IMR-90 (cell line): ENCODE measurements around the gene LRRC36. TPM values are rescaled to one million over a fixed set of nuclear protein-coding genes. Genes with fewer than 3 reads are reported as not detected.

Experiments
- ATAC-seq: fragments of 200-7000 bp; cut with Tn5 transposase; 2 replicates; pipeline ENCODE4 v1.9.1; 2020; ENCODE audit warnings: low read depth, mild to moderate bottlenecking, moderate library complexity
- BruUV-seq: library from RNA; stranded (reverse); fragments of 400-500 nt; replicated peaks from 2 replicates; lab custom pipeline; 2021; lab: Mats Ljungman, UMichigan
- CTCF ChIA-PET: fragments of 300-600 bp; formaldehyde crosslinking; extraction: SDS; loops from one replicate; lab custom pipeline; 2021; ENCODE audit warnings: antibody characterized with exemption; lab: Yijun Ruan, JAX
- POLR2A ChIA-PET: fragments of 300-600 bp; sonication (Branson Sonifier 250); formaldehyde crosslinking; loops from one replicate; lab custom pipeline; 2022; ENCODE audit warnings: antibody characterized with exemption; ENCODE audit not compliant: unreplicated experiment; lab: Charles Lee
- DNase-seq: peaks from one replicate; pipeline ENCODE4 v3.0.0; 2013
- H2AFZ ChIP-seq: replicated peaks from 2 replicates; pipeline ENCODE3; 2013; ENCODE audit warnings: low read length, mild to moderate bottlenecking; ENCODE audit not compliant: poor library complexity
- H2AK5ac ChIP-seq: 2 replicates; pipeline ENCODE4 v1.6.1; 2013; ENCODE audit warnings: low read depth, low read length, inconsistent platforms
- H2AK9ac ChIP-seq: replicated peaks from 2 replicates; pipeline ENCODE3; 2013; ENCODE audit warnings: mild to moderate bottlenecking, low read depth, low read length, moderate library complexity; ENCODE audit not compliant: poor library complexity
- H2BK120ac ChIP-seq: 2 replicates; pipeline ENCODE4 v1.6.1; 2013; ENCODE audit warnings: low read depth, low read length, inconsistent platforms
- H2BK15ac ChIP-seq: 3 replicates; pipeline ENCODE4 v1.6.1; 2013; ENCODE audit warnings: low read depth, low read length, inconsistent platforms
- H2BK20ac ChIP-seq: 2 replicates; pipeline ENCODE4 v1.6.1; 2013; ENCODE audit warnings: low read depth, mild to moderate bottlenecking, inconsistent platforms, low read length, moderate library complexity
- H2BK5ac ChIP-seq: 2 replicates; pipeline ENCODE4 v1.6.1; 2013; ENCODE audit warnings: mild to moderate bottlenecking, low read depth, low read length, inconsistent platforms; ENCODE audit not compliant: poor library complexity, severe bottlenecking
- H3K14ac ChIP-seq: replicated peaks from 2 replicates; pipeline ENCODE4 v1.6.1; 2013; ENCODE audit warnings: low read depth, low read length, inconsistent platforms
- H3K18ac ChIP-seq: 2 replicates; pipeline ENCODE4 v1.6.1; 2013; ENCODE audit warnings: low read depth, low read length, control low read depth
- H3K23ac ChIP-seq: 2 replicates; pipeline ENCODE4 v1.6.1; 2013; ENCODE audit warnings: low read depth, low read length, inconsistent platforms
- H3K27ac ChIP-seq: 2 replicates; pipeline ENCODE4 v1.5.1; 2013; ENCODE audit warnings: mild to moderate bottlenecking, control low read depth, low read length; ENCODE audit not compliant: insufficient read depth
- H3K27me3 ChIP-seq: 2 replicates; pipeline ENCODE4 v1.6.1; 2013; ENCODE audit warnings: low read length; ENCODE audit not compliant: control insufficient read depth, insufficient read depth
- H3K36me3 ChIP-seq: 2 replicates; pipeline ENCODE4 v1.6.1; 2013; ENCODE audit warnings: low read length, mixed read lengths; ENCODE audit not compliant: control insufficient read depth, insufficient read depth
- H3K4ac ChIP-seq: 2 replicates; pipeline ENCODE4 v1.6.1; 2013; ENCODE audit warnings: low read depth, low read length, inconsistent platforms
- H3K4me1 ChIP-seq: 2 replicates; pipeline ENCODE4 v1.6.1; 2013; ENCODE audit warnings: low read length, mixed read lengths; ENCODE audit not compliant: control insufficient read depth, insufficient read depth
- H3K4me2 ChIP-seq: 2 replicates; pipeline ENCODE4 v1.6.1; 2013; ENCODE audit warnings: low read depth, mild to moderate bottlenecking, control low read depth, low read length, moderate library complexity
- H3K4me3 ChIP-seq: 2 replicates; pipeline ENCODE4 v1.5.1; 2013; ENCODE audit warnings: low read depth, mild to moderate bottlenecking, control low read depth, low read length, moderate library complexity; ENCODE audit not compliant: insufficient read depth
- H3K56ac ChIP-seq: 2 replicates; pipeline ENCODE4 v1.6.1; 2013; ENCODE audit warnings: low read length, inconsistent platforms; ENCODE audit not compliant: insufficient read depth; ENCODE audit errors: extremely low read depth
- H3K79me1 ChIP-seq, 2 experiments: 2 replicates each; pipeline ENCODE4 v1.6.1; 2013; ENCODE audit warnings: low read length in 2 of 2, inconsistent platforms in 1 of 2, low read depth in 1 of 2
- H3K9ac ChIP-seq: 2 replicates; pipeline ENCODE4 v1.6.1; 2013; ENCODE audit warnings: low read depth, low read length, control low read depth
- H3K9me1 ChIP-seq: 2 replicates; pipeline ENCODE4 v1.6.1; 2013; ENCODE audit warnings: low read length, inconsistent platforms; ENCODE audit not compliant: insufficient read depth
- H3K9me3 ChIP-seq: 2 replicates; pipeline ENCODE4 v1.6.1; 2013; ENCODE audit warnings: low read length; ENCODE audit not compliant: control insufficient read depth, insufficient read depth
- H4K20me1 ChIP-seq: 2 replicates; pipeline ENCODE4 v1.6.1; 2013; ENCODE audit warnings: low read length, inconsistent platforms; ENCODE audit not compliant: insufficient read depth
- H4K5ac ChIP-seq: 2 replicates; pipeline ENCODE4 v1.6.1; 2013; ENCODE audit warnings: mild to moderate bottlenecking, low read depth, low read length, control low read depth
- H4K8ac ChIP-seq, 2 experiments: 2 replicates each; pipeline ENCODE4 v1.6.1; 2013; ENCODE audit warnings: low read depth in 2 of 2, low read length in 2 of 2, control low read depth in 1 of 2, inconsistent platforms in 1 of 2
- H4K91ac ChIP-seq: 2 replicates; pipeline ENCODE4 v1.6.1; 2013; ENCODE audit warnings: low read depth, low read length, inconsistent platforms; ENCODE audit not compliant: insufficient read depth
- BHLHE40 ChIP-seq: fragments of 150-350 bp; IDR thresholded peaks from 2 replicates; pipeline ENCODE4 v1.6.1; 2016; ENCODE audit warnings: mild to moderate bottlenecking, low read depth, low read length
- CEBPB ChIP-seq: IDR thresholded peaks from 2 replicates; pipeline ENCODE4 v1.6.1; 2012; ENCODE audit warnings: low read depth, low read length, improper control_type of control experiment
- CTCF ChIP-seq: conservative IDR thresholded peaks from 2 replicates; pipeline ENCODE4 v1.5.1; 2012; ENCODE audit warnings: mild to moderate bottlenecking, low read depth, low read length, improper control_type of control experiment
- ELK1 ChIP-seq: fragments of 150-350 bp; IDR thresholded peaks from 2 replicates; pipeline ENCODE4 v1.6.1; 2016; ENCODE audit warnings: low read depth, mild to moderate bottlenecking, low read length, moderate library complexity, borderline replicate concordance
- RAD21 ChIP-seq: IDR thresholded peaks from 2 replicates; pipeline ENCODE4 v1.6.1; 2012; ENCODE audit warnings: low read length, improper control_type of control experiment
- SMC3 ChIP-seq: fragments of 150-350 bp; IDR thresholded peaks from 2 replicates; pipeline ENCODE4 v1.6.1; 2016; ENCODE audit warnings: low read depth, mild to moderate bottlenecking, antibody characterized with exemption, low read length, moderate library complexity
- WGBS, 2 experiments: methylation state at CpG; one replicate each; pipeline versions ENCODE4 v1.1.5 to v1.1.7; 2013; ENCODE audit warnings: missing lambda C conversion rate in 2 of 2; ENCODE audit not compliant: insufficient read length in 1 of 2; ENCODE audit errors: extremely low coverage in 2 of 2; 5-methylcytosine and 5-hydroxymethylcytosine counted together
- dilution Hi-C: fragments of 300-500 bp; cut with HindIII; formaldehyde crosslinking; loops from one replicate; pipeline ENCODE4 v1.14.3; 2018; ENCODE audit warnings: low sequenced_read_pairs; ENCODE audit not compliant: unreplicated experiment
- in situ Hi-C: fragments of 300-500 bp; cut with MboI; formaldehyde crosslinking; loops from 3 replicates; pipeline ENCODE4 v1.14.3; 2019; ENCODE audit warnings: low sequenced_read_pairs, inconsistent platforms, mixed read lengths
- intact Hi-C: fragments of 100-400 bp; cut with micrococcal nuclease; formaldehyde crosslinking; loops from 2 replicates; pipeline ENCODE4 v1.10.0; 2022
- polyA plus RNA-seq, 3 experiments: library from polyadenylated mRNA; depleted of rRNA; stranded (reverse); fragments of >200 nt; gene quantifications; 2 replicates each; pipeline ENCODE4 v1.2.3, GENCODE V29; 2012; ENCODE audit warnings: low replicate concordance in 1 of 3
- total RNA-seq: library from RNA; depleted of rRNA; stranded (reverse); fragments of >200 nt; gene quantifications from 2 replicates; pipeline ENCODE4 v1.2.3, GENCODE V29; 2012

Gene LRRC36
- total and polyA plus RNA-seq, 2 of the 4 experiments (the other 2 are of a cell fraction) = 0.18 to 0.29 TPM

- no TSS peak for BruUV-seq
- H2AFZ ChIP-seq = no peak overlapping the region
- intact Hi-C loops (loop anchor here (2.0 kb wide), 1 partner anchor 79 kb away; no protein-coding TSS in a partner anchor), in situ Hi-C loops (no loop called here), dilution Hi-C loops (no loop called here)
- no peak overlapping the region for H4K5ac ChIP-seq
- H2BK5ac ChIP-seq = no peak overlapping the region
- H4K8ac ChIP-seq = no peak overlapping the region
- no peak overlapping the region for H3K4me2 ChIP-seq
- no peak overlapping the region for H3K23ac ChIP-seq
- H3K56ac ChIP-seq = no peak overlapping the region
- no peak overlapping the region for H2BK20ac ChIP-seq
- H3K14ac ChIP-seq = no peak overlapping the region
- H2BK15ac ChIP-seq = no peak overlapping the region
- H3K27me3 ChIP-seq = no peaks in the 10 kb centered on the region
- no peak overlapping the region for H3K18ac ChIP-seq
- no peak overlapping the region for H3K9ac ChIP-seq
- ATAC-seq = peak; percentile 71
- POLR2A ChIA-PET = no interaction called here
- no peak overlapping the region for H3K4me3 ChIP-seq
- no peaks in the 10 kb centered on the region for H3K9me3 ChIP-seq
- peak; percentile 60 for DNase-seq
- no peaks in the 10 kb centered on the region for H3K36me3 ChIP-seq
- H3K9me1 ChIP-seq = no peaks in the 10 kb centered on the region
- TF ChIP-seq CTCF = peak; percentile 52
- TF ChIP-seq RAD21 = peak; percentile 65
- no peak for TF ChIP-seq ELK1
- peak; percentile 52 for TF ChIP-seq SMC3
- no peak for TF ChIP-seq BHLHE40
- TF ChIP-seq CEBPB = no peak
- H4K20me1 ChIP-seq = no peaks in the 10 kb centered on the region
- no peak overlapping the region for H2AK9ac ChIP-seq
- no peak overlapping the region for H2BK120ac ChIP-seq
- H2AK5ac ChIP-seq = no peak overlapping the region
- H4K91ac ChIP-seq = no peak overlapping the region
- no peak overlapping the region for H3K4ac ChIP-seq
- no peaks in the 10 kb centered on the region for H3K4me1 ChIP-seq
- no CpG with 5 or more reads among the region's 2 CpGs for WGBS, 2 experiments
- H3K27ac ChIP-seq = no peak overlapping the region
- CTCF ChIA-PET = interaction anchor here (0.9 to 1.6 kb wide), 6 partner anchors 9 to 79 kb away, joined by 3 to 15 read pairs (median 4); no protein-coding TSS in a partner anchor
- H3K79me1 ChIP-seq = no peaks in the 10 kb centered on the region
Observed at GRCh38 chr16:67339453-67339852, 12.8 kb downstream of the LRRC36 start.
